Neural cell (in vitro differentiated cells): ENCODE measurements around the gene NXPH3. TPM values are rescaled to one million over a fixed set of nuclear protein-coding genes. Genes with fewer than 3 reads are reported as not detected.

Source experiments
- H2AFZ ChIP-seq: fragments of 200-600, 300-800 bp; sonication (generic), shearing (Covaris generic); 2 replicates; pipeline ENCODE4 v1.6.0; 2014; ENCODE audit warnings: low read depth, mild to moderate bottlenecking, antibody characterized with exemption, low read length, moderate library complexity
- H3F3A ChIP-seq: fragments of 200-600 bp; shearing (Covaris generic); 2 replicates; pipeline ENCODE4 v1.6.1; 2016; ENCODE audit warnings: mild to moderate bottlenecking, moderate library complexity, mixed read lengths, antibody characterized with exemption, low read length; ENCODE audit not compliant: insufficient read depth, poor library complexity, severe bottlenecking
- H3K27ac ChIP-seq: fragments of 200-600, 300-800 bp; sonication (generic), shearing (Covaris generic); 2 replicates; pipeline ENCODE4 v1.5.1; 2014; ENCODE audit warnings: mild to moderate bottlenecking, low read length, moderate library complexity
- H3K27me3 ChIP-seq: fragments of 300-800, 200-600 bp; sonication (generic), shearing (Covaris generic); 2 replicates; pipeline ENCODE4 v1.6.0; 2014; ENCODE audit warnings: mild to moderate bottlenecking, low read depth, low read length, moderate library complexity; ENCODE audit not compliant: insufficient read depth
- H3K36me3 ChIP-seq: fragments of 300-800, 200-600 bp; sonication (generic), shearing (Covaris generic); 2 replicates; pipeline ENCODE4 v1.5.1; 2014; ENCODE audit warnings: mild to moderate bottlenecking, antibody characterized with exemption, low read length, moderate library complexity; ENCODE audit not compliant: insufficient read depth
- H3K4me2 ChIP-seq: fragments of 300-800, 200-600 bp; sonication (generic), shearing (Covaris generic); 2 replicates; pipeline ENCODE4 v1.6.0; 2014; ENCODE audit warnings: mild to moderate bottlenecking, low read length
- H3K4me3 ChIP-seq: fragments of 300-800, 200-600 bp; sonication (generic), shearing (Covaris generic); 2 replicates; pipeline ENCODE4 v1.5.1; 2014; ENCODE audit warnings: mild to moderate bottlenecking, low read length, moderate library complexity
- H3K79me2 ChIP-seq: fragments of 200-600 bp; shearing (Covaris generic); replicated peaks from 2 replicates; pipeline ENCODE4 v1.6.0; 2014; ENCODE audit warnings: mild to moderate bottlenecking, low read length, moderate library complexity; ENCODE audit not compliant: insufficient read depth
- H3K9ac ChIP-seq: fragments of 300-800, 200-600 bp; sonication (generic), shearing (Covaris generic); 2 replicates; pipeline ENCODE4 v1.6.1; 2016; ENCODE audit warnings: mild to moderate bottlenecking, low read length, mixed read lengths
- H3K9me2 ChIP-seq: fragments of 200-600 bp; shearing (Covaris generic); 2 replicates; pipeline ENCODE4 v1.6.1; 2016; ENCODE audit warnings: mild to moderate bottlenecking, low read length, mixed read lengths; ENCODE audit not compliant: insufficient read depth
- H3K9me3 ChIP-seq: fragments of 200-600, 300-800 bp; sonication (generic), shearing (Covaris generic); 2 replicates; pipeline ENCODE4 v1.6.1; 2016; ENCODE audit warnings: mild to moderate bottlenecking, mixed run types, low read length, moderate library complexity, mixed read lengths
- H4K20me1 ChIP-seq: fragments of 200-600 bp; shearing (Covaris generic); 2 replicates; pipeline ENCODE4 v1.6.1; 2016; ENCODE audit warnings: mild to moderate bottlenecking, mixed run types; ENCODE audit not compliant: insufficient read depth
- EP300 ChIP-seq: fragments of 450-650 bp; conservative IDR thresholded peaks from 2 replicates; pipeline ENCODE4 v1.6.1; 2014; ENCODE audit warnings: antibody characterized with exemption, mild to moderate bottlenecking, moderate library complexity; ENCODE audit not compliant: poor library complexity, severe bottlenecking
- EZH2 ChIP-seq: fragments of 200-600, 300-800 bp; shearing (Covaris generic), sonication (generic); IDR thresholded peaks from 2 replicates; pipeline ENCODE4 v1.6.1; 2014; ENCODE audit warnings: antibody characterized with exemption, low read length, borderline replicate concordance, mild to moderate bottlenecking; ENCODE audit not compliant: insufficient read depth, poor library complexity, severe bottlenecking
- MXI1 ChIP-seq: fragments of 450-650 bp; conservative IDR thresholded peaks from 2 replicates; pipeline ENCODE4 v1.6.1; 2014; ENCODE audit warnings: antibody characterized with exemption, mild to moderate bottlenecking; ENCODE audit not compliant: poor library complexity, severe bottlenecking
- POLR2AphosphoS5 ChIP-seq: IDR thresholded peaks from 2 replicates; pipeline ENCODE4 v1.6.1; 2012
- RAD21 ChIP-seq: fragments of 450-650 bp; conservative IDR thresholded peaks from 2 replicates; pipeline ENCODE4 v1.6.1; 2014; ENCODE audit warnings: antibody characterized with exemption, mild to moderate bottlenecking, moderate library complexity
- REST ChIP-seq: IDR thresholded peaks from 2 replicates; pipeline ENCODE4 v1.6.1; 2012; ENCODE audit warnings: borderline replicate concordance
- SMC3 ChIP-seq: fragments of 450-650 bp; conservative IDR thresholded peaks from 2 replicates; pipeline ENCODE4 v1.6.1; 2014; ENCODE audit warnings: antibody characterized with exemption, mild to moderate bottlenecking, moderate library complexity; ENCODE audit not compliant: poor library complexity
- TAF1 ChIP-seq: IDR thresholded peaks from 2 replicates; pipeline ENCODE4 v1.6.1; 2012; ENCODE audit warnings: low read depth
- polyA plus RNA-seq: library from polyadenylated mRNA; depleted of rRNA; stranded (reverse); fragments of >200 nt; gene quantifications from 2 replicates; pipeline ENCODE4 v1.2.3, GENCODE V29; 2014
- TF ChIP-seq, protein P1 (sequence below): fragments of 450-650 bp; IDR thresholded peaks from 2 replicates; pipeline ENCODE4 v1.5.1; 2014; ENCODE audit warnings: antibody characterized with exemption, mild to moderate bottlenecking, moderate library complexity; ENCODE audit not compliant: poor library complexity, severe bottlenecking

The NXPH3 gene
- polyA plus RNA-seq, 1 donor from 2014 or later, result 2.4 TPM

DNA sequence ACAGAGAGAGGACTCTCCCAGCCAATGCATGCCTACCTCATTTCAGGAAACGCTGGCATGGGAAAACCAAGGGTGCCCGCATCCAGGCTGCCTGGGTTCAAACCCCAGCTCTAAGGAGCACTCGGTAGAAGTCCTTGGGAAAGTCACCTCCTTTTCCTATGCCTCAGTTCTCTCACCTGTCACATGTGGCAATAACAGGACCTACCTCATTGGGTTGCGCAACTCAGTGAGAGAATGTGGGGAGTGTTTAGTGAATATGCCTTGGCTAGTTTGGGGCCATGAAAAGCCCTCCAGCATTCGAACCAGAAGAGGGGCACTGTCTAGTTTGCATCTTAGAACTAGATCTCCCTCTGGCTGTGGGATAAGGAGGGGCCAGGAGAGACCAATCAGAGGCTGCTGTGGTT, 9.0 kb upstream of the NXPH3 start:
- no peaks in the 10 kb centered on the region for H3K9me2 ChIP-seq
- no peak overlapping the region for H3K9ac ChIP-seq
- no peaks in the 10 kb centered on the region for H3K9me3 ChIP-seq
- no peak overlapping the region for H3K4me2 ChIP-seq
- H3K27ac ChIP-seq, result no peak overlapping the region
- no peaks in the 10 kb centered on the region for H4K20me1 ChIP-seq
- H3K4me3 ChIP-seq, result no peak overlapping the region
- no peak overlapping the region for H2AFZ ChIP-seq
- H3K79me2 ChIP-seq, result no peaks in the 10 kb centered on the region
- H3K36me3 ChIP-seq, result no peaks in the 10 kb centered on the region
- peaks cover 14% of the 10 kb centered on the region for H3K27me3 ChIP-seq
- TF ChIP-seq TAF1 (no peak), EP300 (no peak), MXI1 (no peak), POLR2AphosphoS5 (no peak), RAD21 (no peak)
- TF ChIP-seq, protein P1, sequence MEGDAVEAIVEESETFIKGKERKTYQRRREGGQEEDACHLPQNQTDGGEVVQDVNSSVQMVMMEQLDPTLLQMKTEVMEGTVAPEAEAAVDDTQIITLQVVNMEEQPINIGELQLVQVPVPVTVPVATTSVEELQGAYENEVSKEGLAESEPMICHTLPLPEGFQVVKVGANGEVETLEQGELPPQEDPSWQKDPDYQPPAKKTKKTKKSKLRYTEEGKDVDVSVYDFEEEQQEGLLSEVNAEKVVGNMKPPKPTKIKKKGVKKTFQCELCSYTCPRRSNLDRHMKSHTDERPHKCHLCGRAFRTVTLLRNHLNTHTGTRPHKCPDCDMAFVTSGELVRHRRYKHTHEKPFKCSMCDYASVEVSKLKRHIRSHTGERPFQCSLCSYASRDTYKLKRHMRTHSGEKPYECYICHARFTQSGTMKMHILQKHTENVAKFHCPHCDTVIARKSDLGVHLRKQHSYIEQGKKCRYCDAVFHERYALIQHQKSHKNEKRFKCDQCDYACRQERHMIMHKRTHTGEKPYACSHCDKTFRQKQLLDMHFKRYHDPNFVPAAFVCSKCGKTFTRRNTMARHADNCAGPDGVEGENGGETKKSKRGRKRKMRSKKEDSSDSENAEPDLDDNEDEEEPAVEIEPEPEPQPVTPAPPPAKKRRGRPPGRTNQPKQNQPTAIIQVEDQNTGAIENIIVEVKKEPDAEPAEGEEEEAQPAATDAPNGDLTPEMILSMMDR, result no peak
- H3F3A ChIP-seq, result no peaks in the 10 kb centered on the region

DNA sequence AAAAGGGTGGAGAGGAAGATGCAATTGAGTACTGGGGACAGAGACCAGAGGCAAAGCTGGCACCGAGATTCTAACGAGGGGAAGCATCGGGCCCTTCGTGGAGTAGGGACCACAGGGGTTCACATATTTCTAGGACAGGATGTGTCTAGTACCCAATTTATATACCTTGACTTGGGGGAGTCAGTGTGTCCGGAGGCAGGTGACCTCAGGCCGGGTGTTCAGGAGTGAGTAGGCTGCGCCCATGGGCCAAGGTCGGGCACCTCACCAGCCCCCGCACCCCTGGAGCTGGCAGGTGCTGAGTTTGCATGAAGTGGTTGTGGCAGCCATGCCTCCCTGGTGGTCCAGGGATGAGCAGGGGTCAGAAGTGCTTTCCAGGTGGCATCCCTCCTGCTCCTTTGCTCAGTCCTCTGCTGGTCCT, 8.6 kb upstream of the NXPH3 start:
- no peak overlapping the region for H3K9ac ChIP-seq

More for the DNA sequence above, 8.6 kb upstream of the NXPH3 start:
- H3F3A ChIP-seq, result no peaks in the 10 kb centered on the region
- no peaks in the 10 kb centered on the region for H3K9me3 ChIP-seq
- no peaks in the 10 kb centered on the region for H4K20me1 ChIP-seq
- H3K4me3 ChIP-seq, result no peak overlapping the region
- no peak for TF ChIP-seq REST
- TF ChIP-seq MXI1, result no peak
- TF ChIP-seq POLR2AphosphoS5, result no peak
- TF ChIP-seq, protein P1, result no peak
- TF ChIP-seq EZH2, result no peak
- no peak for TF ChIP-seq TAF1
- TF ChIP-seq RAD21, result no peak
- TF ChIP-seq SMC3, result no peak
- no peak for TF ChIP-seq EP300
- H3K27me3 ChIP-seq, result peaks cover 15% of the 10 kb centered on the region
- no peak overlapping the region for H2AFZ ChIP-seq
- H3K9me2 ChIP-seq, result no peaks in the 10 kb centered on the region
- H3K4me2 ChIP-seq, result no peak overlapping the region
- no peaks in the 10 kb centered on the region for H3K79me2 ChIP-seq
- no peak overlapping the region for H3K27ac ChIP-seq
- H3K36me3 ChIP-seq, result no peaks in the 10 kb centered on the region
